KMS-11 (cell line): ENCODE results near the gene TRMT61A.

Experiments used
- H2AFZ ChIP-seq: fragments of 200-600 bp; sonication (generic); 2 replicates; pipeline ENCODE4 v1.6.1; 2016; ENCODE audit warnings: antibody characterized with exemption, mixed run types, low read depth
- H3K27ac ChIP-seq: fragments of 200-600 bp; sonication (generic); 2 replicates; pipeline ENCODE4 v1.6.1; 2016; ENCODE audit warnings: mild to moderate bottlenecking, mixed run types
- H3K27me3 ChIP-seq: fragments of 200-600 bp; sonication (generic); 2 replicates; pipeline ENCODE4 v1.6.1; 2017; ENCODE audit warnings: mild to moderate bottlenecking, low read depth, mixed run types, moderate library complexity; ENCODE audit not compliant: insufficient read depth
- H3K36me3 ChIP-seq: fragments of 200-600 bp; sonication (generic); 2 replicates; pipeline ENCODE4 v1.6.1; 2017; ENCODE audit warnings: mild to moderate bottlenecking, mixed run types; ENCODE audit not compliant: insufficient read depth
- H3K4me1 ChIP-seq: fragments of 200-600 bp; sonication (generic); 2 replicates; pipeline ENCODE4 v1.6.1; 2016; ENCODE audit warnings: mild to moderate bottlenecking, low read depth, mixed run types; ENCODE audit not compliant: poor library complexity, severe bottlenecking
- H3K4me2 ChIP-seq: fragments of 200-600 bp; sonication (generic); 2 replicates; pipeline ENCODE4 v1.7.0; 2016; ENCODE audit warnings: mild to moderate bottlenecking, mixed run types
- H3K4me3 ChIP-seq: fragments of 200-600 bp; sonication (generic); IDR thresholded peaks from 2 replicates; pipeline ENCODE4 v1.6.1; 2017; ENCODE audit warnings: low read depth, low read length, mixed read lengths; ENCODE audit not compliant: insufficient read depth
- H3K79me2 ChIP-seq: fragments of 200-600 bp; sonication (generic); 2 replicates; pipeline ENCODE4 v1.6.1; 2016; ENCODE audit warnings: low read depth, mixed run types; ENCODE audit not compliant: insufficient read depth
- H3K9ac ChIP-seq: fragments of 200-600 bp; sonication (generic); 2 replicates; pipeline ENCODE4 v1.6.1; 2016; ENCODE audit warnings: mild to moderate bottlenecking, mixed run types
- H4K20me1 ChIP-seq: fragments of 200-600 bp; sonication (generic); 2 replicates; pipeline ENCODE4 v1.6.1; 2016; ENCODE audit warnings: mild to moderate bottlenecking, mixed run types; ENCODE audit not compliant: insufficient read depth
- CTCF ChIP-seq: fragments of 200-600 bp; sonication (generic); conservative IDR thresholded peaks from 2 replicates; pipeline ENCODE4 v1.6.1; 2017; ENCODE audit warnings: low read depth, mild to moderate bottlenecking, antibody characterized with exemption, low read length, moderate library complexity, mixed read lengths

Gene TRMT61A

GRCh38 chr14:103526914-103527248 lies 2.1 kb upstream of the TRMT61A start:
- Histone ChIP-seq H3K27me3 (peaks cover 5% of the 10 kb centered on the region; the same call in 1 of the 2 replicates), H3K4me3 (no peak overlapping the region), H3K4me1 (no peaks in the 10 kb centered on the region), H4K20me1 (no peaks in the 10 kb centered on the region), H3K27ac (no peak overlapping the region), H2AFZ (no peak overlapping the region), H3K36me3 (no peaks in the 10 kb centered on the region), H3K9ac (no peak overlapping the region), H3K79me2 (no peaks in the 10 kb centered on the region), H3K4me2 (no peak overlapping the region)
- TF ChIP-seq CTCF, result no peak

GRCh38 chr14:103527408-103528145 lies 1.4 kb upstream of the TRMT61A start:
- H3K27me3 ChIP-seq, result peaks cover 5% of the 10 kb centered on the region; the same call in 1 of the 2 replicates
- H3K36me3 ChIP-seq, result no peaks in the 10 kb centered on the region
- no peak overlapping the region for H3K9ac ChIP-seq
- no peak overlapping the region for H2AFZ ChIP-seq
- no peak overlapping the region for H3K4me3 ChIP-seq
- no peak for TF ChIP-seq CTCF
- no peak overlapping the region for H3K4me2 ChIP-seq
- H3K4me1 ChIP-seq, result no peaks in the 10 kb centered on the region
- H3K79me2 ChIP-seq, result no peaks in the 10 kb centered on the region
- H3K27ac ChIP-seq, result no peak overlapping the region
- no peaks in the 10 kb centered on the region for H4K20me1 ChIP-seq

GRCh38 chr14:103528146-103528586 lies 830 bp upstream of the TRMT61A start:
- Histone ChIP-seq H3K4me3 (no peak overlapping the region), H2AFZ (no peak overlapping the region), H3K27me3 (peaks cover 5% of the 10 kb centered on the region; the same call in 1 of the 2 replicates), H3K27ac (no peak overlapping the region), H3K36me3 (no peaks in the 10 kb centered on the region), H3K4me2 (peak overlapping the region; percentile 29; the same call in 1 of the 2 replicates), H3K4me1 (no peaks in the 10 kb centered on the region), H4K20me1 (no peaks in the 10 kb centered on the region), H3K79me2 (no peaks in the 10 kb centered on the region), H3K9ac (no peak overlapping the region)
- TF ChIP-seq CTCF, result no peak

- Histone ChIP-seq H3K4me2 (peak overlapping the region; percentile 21; the same call in 1 of the 2 replicates), H3K79me2 (no peaks in the 10 kb centered on the region), H3K9ac (peak overlapping the region; percentile 25; the same call in 1 of the 2 replicates), H2AFZ (no peak overlapping the region), H3K27ac (no peak overlapping the region), H3K27me3 (peaks cover 5% of the 10 kb centered on the region; the same call in 1 of the 2 replicates), H3K36me3 (no peaks in the 10 kb centered on the region), H4K20me1 (no peaks in the 10 kb centered on the region), H3K4me3 (no peak overlapping the region), H3K4me1 (no peaks in the 10 kb centered on the region)
- TF ChIP-seq CTCF, result no peak
Measured at GRCh38 chr14:103529383-103530365, 678 bp downstream of the TRMT61A start.
